Panc1 (cell line): Measurements from ENCODE around the gene PGRMC2. TPM values are rescaled to one million over a fixed set of nuclear protein-coding genes. Genes with fewer than 3 reads are reported as not detected.

Experiments used
- ATAC-seq: fragments of 200-7000 bp; cut with Tn5 transposase; 2 replicates; pipeline ENCODE4 v1.9.1; 2020; ENCODE audit warnings: mild to moderate bottlenecking, moderate library complexity
- BruUV-seq: library from RNA; stranded (reverse); fragments of 400-500 nt; replicated peaks from 2 replicates; lab custom pipeline; 2021; lab: Mats Ljungman, UMichigan
- CTCF ChIA-PET: fragments of 300-600 bp; sonication (Branson Sonifier 250); formaldehyde crosslinking; loops from one replicate; lab custom pipeline; 2022; ENCODE audit warnings: antibody characterized with exemption; lab: Charles Lee
- POLR2A ChIA-PET: fragments of 300-600 bp; sonication (Branson Sonifier 250); formaldehyde crosslinking; loops from one replicate; lab custom pipeline; 2022; ENCODE audit warnings: antibody characterized with exemption; lab: Charles Lee
- DNase-seq: peaks from one replicate; pipeline ENCODE4 v3.0.0-alpha.2; 2010; ENCODE audit warnings: low read depth, low spot score
- H3K27ac ChIP-seq: 2 replicates; pipeline ENCODE4 v1.5.1; 2011; ENCODE audit warnings: mild to moderate bottlenecking, low read length, inconsistent platforms
- H3K27me3 ChIP-seq: fragments of 200-500 bp; sonication (Bioruptor generic); 2 replicates; pipeline ENCODE4 v1.6.0; 2014; ENCODE audit warnings: low read length, inconsistent platforms; ENCODE audit not compliant: control insufficient read depth, insufficient read depth
- H3K36me3 ChIP-seq: fragments of 200-500 bp; sonication (Bioruptor generic); 2 replicates; pipeline ENCODE4 v1.5.1; 2014; ENCODE audit warnings: inconsistent platforms, mild to moderate bottlenecking, low read length, moderate library complexity; ENCODE audit not compliant: control insufficient read depth, insufficient read depth
- H3K4me1 ChIP-seq: 2 replicates; pipeline ENCODE4 v1.5.1; 2011; ENCODE audit warnings: inconsistent platforms, mild to moderate bottlenecking, low read length, moderate library complexity; ENCODE audit not compliant: control insufficient read depth, insufficient read depth
- H3K4me3 ChIP-seq, 2 experiments: 2 replicates each; pipeline ENCODE4 v1.5.1; 2011 to 2012; ENCODE audit warnings: low read depth in 2 of 2, low read length in 2 of 2, mild to moderate bottlenecking in 2 of 2, inconsistent platforms in 1 of 2, moderate library complexity in 1 of 2
- H3K9me3 ChIP-seq: fragments of 200-500 bp; sonication (Bioruptor generic); 2 replicates; pipeline ENCODE4 v1.5.1; 2014; ENCODE audit warnings: low read depth, mild to moderate bottlenecking, inconsistent platforms, low read length, moderate library complexity; ENCODE audit not compliant: control insufficient read depth, insufficient read depth
- CTCF ChIP-seq: fragments of 450-650 bp; IDR thresholded peaks from 2 replicates; pipeline ENCODE4 v1.5.1; 2017; ENCODE audit warnings: mild to moderate bottlenecking
- POLR2AphosphoS5 ChIP-seq: IDR thresholded peaks from 2 replicates; pipeline ENCODE4 v1.6.1; 2012; ENCODE audit warnings: mild to moderate bottlenecking, low read depth, low read length, moderate library complexity
- REST ChIP-seq, 2 experiments: IDR thresholded peaks; 2 replicates each; pipeline ENCODE4 v1.6.1; 2011 to 2012; ENCODE audit warnings: low read depth in 2 of 2, control low read depth in 1 of 2, low read length in 1 of 2, mild to moderate bottlenecking in 1 of 2, moderate library complexity in 1 of 2; ENCODE audit not compliant: insufficient read depth in 1 of 2
- SIN3A ChIP-seq: IDR thresholded peaks from 2 replicates; pipeline ENCODE4 v1.6.1; 2012; ENCODE audit warnings: low read depth, mild to moderate bottlenecking, low read length, moderate library complexity, borderline replicate concordance; ENCODE audit not compliant: insufficient read depth
- TCF7L2 ChIP-seq: IDR thresholded peaks from 2 replicates; pipeline ENCODE4 v1.6.1; 2011; ENCODE audit warnings: mild to moderate bottlenecking, low read depth, low read length, inconsistent platforms
- in situ Hi-C: cut with HindIII; loops from 2 replicates; pipeline ENCODE4 v1.10.0; 2016; ENCODE audit warnings: low sequenced_read_pairs, low pct_unique_long_range_greater_than_20kb
- intact Hi-C: fragments of 100-400 bp; cut with micrococcal nuclease; formaldehyde crosslinking; loops from one replicate; pipeline ENCODE4 v1.10.0; 2022; ENCODE audit not compliant: unreplicated experiment
- total RNA-seq: library from RNA; stranded (reverse); gene quantifications from one replicate; pipeline ENCODE4 v1.2.1, GENCODE V29; 2021; ENCODE audit not compliant: unreplicated experiment

The PGRMC2 gene
- total RNA-seq, 1 experiment from 2014 or later = 47.6 TPM

GRCh38 chr4:128234836-128235235 lies 52.8 kb downstream of the PGRMC2 start:
- Histone ChIP-seq H3K36me3 (no peaks in the 10 kb centered on the region), H3K4me1 (no peaks in the 10 kb centered on the region), H3K9me3 (no peaks in the 10 kb centered on the region), H3K27me3 (no peaks in the 10 kb centered on the region), H3K4me3 (no peak overlapping the region), H3K27ac (no peak overlapping the region)
- no TSS peak for BruUV-seq
- in situ Hi-C loops = no loop called here
- intact Hi-C loops = no loop called here
- CTCF ChIA-PET = no interaction called here
- ATAC-seq (no peak), DNase-seq (no peak)
- POLR2A ChIA-PET = no interaction called here
- TF ChIP-seq TCF7L2 (no peak), POLR2AphosphoS5 (no peak), SIN3A (no peak), REST (IDR thresholded peaks at IDR 0.05; ENCODE audit: insufficient read depth in 1 of 2, low read depth in 2 of 2, low read length in 1 of 2) (no peak), CTCF (no peak)

- ChIA-PET POLR2A (no interaction called here), CTCF (no interaction called here)
- Histone ChIP-seq H3K27me3 (no peaks in the 10 kb centered on the region), H3K36me3 (no peaks in the 10 kb centered on the region), H3K4me3 (no peak overlapping the region), H3K9me3 (no peaks in the 10 kb centered on the region), H3K4me1 (no peaks in the 10 kb centered on the region), H3K27ac (no peak overlapping the region)
- TF ChIP-seq REST (IDR thresholded peaks at IDR 0.05; ENCODE audit: insufficient read depth in 1 of 2, low read depth in 2 of 2, low read length in 1 of 2) (no peak), POLR2AphosphoS5 (no peak)
- DNase-seq (no peak), ATAC-seq (no peak)
- intact Hi-C loops (no loop called here), in situ Hi-C loops (no loop called here)
- BruUV-seq = no TSS peak
These were observed 54.9 kb downstream of the PGRMC2 start for GRCh38 chr4:128232719-128233118.
